Epithelial cell of esophagus (primary cell): ENCODE data around the gene TUBA1B.
"Not testable (repeated sequence)": the region's sequence is repeated elsewhere in the genome, so short reads cannot be mapped to it uniquely, and the experiment has no call there.

Experiments
- DNase-seq: peaks from one replicate; pipeline ENCODE4 v3.0.0; 2010; ENCODE audit warnings: low read depth
- H3K4me3 ChIP-seq: 2 replicates; pipeline ENCODE4 v1.5.1; 2011; ENCODE audit warnings: mild to moderate bottlenecking, low read length, control low read depth
- CTCF ChIP-seq: IDR thresholded peaks from 2 replicates; pipeline ENCODE4 v1.5.1; 2011; ENCODE audit warnings: low read depth, mild to moderate bottlenecking, low read length, control low read depth, inconsistent platforms; ENCODE audit not compliant: insufficient read depth; ENCODE audit errors: missing control alignments

TUBA1B gene

GRCh38 chr12:49154221-49154620, 23.0 kb upstream of the TUBA1B start:
- no peak for DNase-seq
- no peak for TF ChIP-seq CTCF
- no peak overlapping the region for H3K4me3 ChIP-seq

- no peak for TF ChIP-seq CTCF
- no peak overlapping the region for H3K4me3 ChIP-seq
Observed at GRCh38 chr12:49147384-49147783, 16.2 kb upstream of the TUBA1B start.

GRCh38 chr12:49146406-49146805, 15.2 kb upstream of the TUBA1B start:
- H3K4me3 ChIP-seq = no peak overlapping the region

More at GRCh38 chr12:49147384-49147783, 16.2 kb upstream of the TUBA1B start:
- DNase-seq = no peak

GRCh38 chr12:49144384-49144783, 13.2 kb upstream of the TUBA1B start:
- TF ChIP-seq CTCF = no peak
- no peak overlapping the region for H3K4me3 ChIP-seq
- DNase-seq = no peak

More at GRCh38 chr12:49146406-49146805, 15.2 kb upstream of the TUBA1B start:
- no peak for TF ChIP-seq CTCF
- DNase-seq = no peak

- no peak for TF ChIP-seq CTCF
- H3K4me3 ChIP-seq = no peak overlapping the region
Observed at GRCh38 chr12:49138999-49139398, 7.8 kb upstream of the TUBA1B start.

GRCh38 chr12:49138587-49138986, 7.4 kb upstream of the TUBA1B start:
- TF ChIP-seq CTCF = no peak
- no peak for DNase-seq
- no peak overlapping the region for H3K4me3 ChIP-seq

More at GRCh38 chr12:49138999-49139398, 7.8 kb upstream of the TUBA1B start:
- DNase-seq = no peak

GRCh38 chr12:49137476-49137875, 6.3 kb upstream of the TUBA1B start:
- no peak for DNase-seq
- H3K4me3 ChIP-seq = no peak overlapping the region
- TF ChIP-seq CTCF = no peak

GRCh38 chr12:49136997-49137396, 5.8 kb upstream of the TUBA1B start:
- not testable (repeated sequence) for DNase-seq, H3K4me3 ChIP-seq
